Activated B cell treated with CpG ODN at 0.5 μM for 24 hours (primary cell): ENCODE data around the gene DNAJB8. TPM values are rescaled to one million over a fixed set of nuclear protein-coding genes. Genes with fewer than 3 reads are reported as not detected.

Experiments used
- ATAC-seq: fragments of 200-7000 bp; cut with Tn5 transposase; one replicate; pipeline ENCODE4 v1.10.0; 2021; ENCODE audit warnings: low read depth, mild to moderate bottlenecking, moderate library complexity
- CTCF ChIA-PET: fragments of 350-600 bp; sonication (Branson Sonifier 250); formaldehyde crosslinking; loops from one replicate; lab custom pipeline; 2021; ENCODE audit warnings: antibody characterized with exemption; lab: Charles Lee
- POLR2A ChIA-PET: fragments of 350-600 bp; sonication (Branson Sonifier 250); formaldehyde crosslinking; loops from one replicate; lab custom pipeline; 2021; ENCODE audit warnings: antibody characterized with exemption; lab: Charles Lee
- DNase-seq: peaks from one replicate; pipeline ENCODE4 v3.0.0; 2022
- H3K27ac Mint-ChIP-seq: one replicate; pipeline ENCODE4 v1.8.0; 2020; ENCODE audit warnings: mixed read lengths
- H3K27me3 Mint-ChIP-seq: one replicate; pipeline ENCODE4 v1.8.0; 2021; ENCODE audit warnings: mixed read lengths
- H3K36me3 Mint-ChIP-seq: one replicate; pipeline ENCODE4 v1.8.0; 2021; ENCODE audit warnings: low read depth, mixed read lengths
- H3K4me1 Mint-ChIP-seq: one replicate; pipeline ENCODE4 v1.8.0; 2021; ENCODE audit warnings: mixed read lengths
- H3K4me3 Mint-ChIP-seq: one replicate; pipeline ENCODE4 v1.8.0; 2020; ENCODE audit warnings: mild to moderate bottlenecking, mixed read lengths
- H3K9me3 Mint-ChIP-seq: one replicate; pipeline ENCODE4 v1.8.0; 2020; ENCODE audit warnings: mixed read lengths
- CTCF ChIP-seq: fragments of 200-600 bp; IDR thresholded peaks from one replicate; pipeline ENCODE4 v1.8.0; 2022; ENCODE audit warnings: antibody characterized with exemption, mild to moderate bottlenecking
- intact Hi-C: fragments of 100-400 bp; cut with micrococcal nuclease; formaldehyde crosslinking; loops from one replicate; pipeline ENCODE4 v1.15.1; 2024
- total RNA-seq: library from RNA; stranded (reverse); gene quantifications from 2 replicates; pipeline ENCODE4 v1.2.3, GENCODE V29; 2022

DNAJB8 gene
- total RNA-seq, 1 donor from 2014 or later = not detected

- Mint-ChIP-seq H3K27ac (no peak overlapping the region), H3K9me3 (no peaks in the 10 kb centered on the region), H3K36me3 (no peaks in the 10 kb centered on the region), H3K4me1 (no peaks in the 10 kb centered on the region), H3K4me3 (no peak overlapping the region), H3K27me3 (peaks cover 15% of the 10 kb centered on the region)
- DNase-seq (no peak), ATAC-seq (no peak)
- ChIA-PET POLR2A (no interaction called here), CTCF (interaction anchor here (1.1 to 1.7 kb wide), 6 partner anchors 65 to 184 kb away, joined by 3 to 8 read pairs (median 4); no protein-coding TSS in a partner anchor)
- intact Hi-C loops = no loop called here
- no peak for TF ChIP-seq CTCF
Measured at GRCh38 chr3:128425142-128425845, 41.4 kb downstream of the DNAJB8 start.

DNA sequence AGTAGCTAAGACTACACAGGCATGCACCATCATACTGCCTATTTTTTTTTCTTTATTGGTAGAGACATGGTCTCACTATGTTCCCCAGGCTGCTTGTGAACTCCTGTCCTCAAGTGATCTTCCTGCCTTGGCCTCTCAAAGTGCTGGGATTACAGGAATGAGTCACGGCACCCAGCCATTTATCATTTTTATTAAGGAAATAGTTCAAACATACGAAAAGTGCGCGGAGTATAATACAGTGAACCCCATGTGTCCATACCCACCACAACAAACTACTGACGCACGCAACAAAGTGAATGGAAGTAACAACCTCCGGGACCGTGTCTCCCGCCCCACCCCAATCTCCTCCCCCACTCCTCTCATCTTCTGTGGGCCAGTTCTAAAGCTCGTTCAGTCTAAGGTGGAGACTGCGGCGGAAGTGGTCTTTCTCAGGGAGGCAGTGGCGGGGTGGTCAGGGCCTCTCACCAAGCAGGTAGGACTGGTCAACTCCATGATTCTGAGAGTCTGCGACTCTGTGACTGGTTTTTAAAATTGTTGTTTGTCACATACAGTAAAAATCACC lies 42.1 kb downstream of the DNAJB8 start:
- ChIA-PET POLR2A (no interaction called here), CTCF (interaction anchor here (1.1 to 1.3 kb wide), 2 partner anchors 181 to 183 kb away, joined by 3 to 5 read pairs; no protein-coding TSS in a partner anchor)
- intact Hi-C loops = no loop called here
- Mint-ChIP-seq H3K4me3 (no peak overlapping the region), H3K27ac (no peak overlapping the region), H3K4me1 (no peaks in the 10 kb centered on the region), H3K27me3 (peaks cover 11% of the 10 kb centered on the region), H3K9me3 (no peaks in the 10 kb centered on the region), H3K36me3 (no peaks in the 10 kb centered on the region)
- ATAC-seq (no peak), DNase-seq (no peak)
- no peak for TF ChIP-seq CTCF

DNA sequence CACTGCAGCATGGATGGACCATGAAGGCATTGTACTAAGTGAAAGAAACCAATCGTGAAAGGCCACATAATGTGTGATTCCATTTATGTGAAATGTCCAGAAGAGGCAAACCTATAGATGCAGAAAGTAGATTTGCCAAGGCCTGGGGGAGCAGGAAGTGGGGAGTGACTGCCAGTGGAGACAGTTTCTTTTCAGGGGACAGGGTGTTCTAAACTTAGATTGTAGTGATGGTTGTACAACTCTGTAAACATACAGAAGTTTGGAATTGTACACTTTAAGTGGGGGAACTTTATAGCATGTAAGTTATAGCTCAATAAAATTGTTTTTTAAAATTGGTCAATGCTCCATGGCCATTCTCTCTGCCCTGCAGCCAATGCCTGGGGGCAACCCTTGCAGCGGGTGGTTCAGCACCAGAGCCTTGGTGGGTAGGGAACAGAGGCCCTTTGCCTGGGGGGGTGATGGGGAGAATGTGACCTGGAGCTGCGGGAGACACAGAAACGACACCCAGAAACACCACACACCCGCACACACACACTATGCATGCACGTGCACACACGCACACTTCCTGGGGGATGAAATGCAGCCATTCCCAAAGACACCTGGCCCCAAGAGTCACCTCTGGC lies 43.1 kb downstream of the DNAJB8 start:
- no peak for DNase-seq
- no peak overlapping the region for H3K4me3 Mint-ChIP-seq
- no peaks in the 10 kb centered on the region for H3K4me1 Mint-ChIP-seq
- ChIA-PET CTCF (interaction anchor here (1.3 kb wide), 1 partner anchor 184 kb away, joined by 3 read pairs; no protein-coding TSS in a partner anchor), POLR2A (no interaction called here)
- no peak for TF ChIP-seq CTCF
- intact Hi-C loops = no loop called here
- no peak overlapping the region for H3K27ac Mint-ChIP-seq
- H3K9me3 Mint-ChIP-seq = peaks cover 2% of the 10 kb centered on the region
- H3K36me3 Mint-ChIP-seq = no peaks in the 10 kb centered on the region
- no peak for ATAC-seq
- peaks cover 8% of the 10 kb centered on the region for H3K27me3 Mint-ChIP-seq

- intact Hi-C loops = no loop called here
- H3K4me1 Mint-ChIP-seq = no peaks in the 10 kb centered on the region
- peaks cover 4% of the 10 kb centered on the region for H3K27me3 Mint-ChIP-seq
- ATAC-seq (no peak), DNase-seq (no peak)
- no peak for TF ChIP-seq CTCF
- CTCF ChIA-PET = no interaction called here
- no peaks in the 10 kb centered on the region for H3K36me3 Mint-ChIP-seq
- POLR2A ChIA-PET = no interaction called here
- peaks cover 2% of the 10 kb centered on the region for H3K9me3 Mint-ChIP-seq
- H3K27ac Mint-ChIP-seq = no peak overlapping the region
- no peak overlapping the region for H3K4me3 Mint-ChIP-seq
Measured at GRCh38 chr3:128422762-128423524, 43.7 kb downstream of the DNAJB8 start.

DNA sequence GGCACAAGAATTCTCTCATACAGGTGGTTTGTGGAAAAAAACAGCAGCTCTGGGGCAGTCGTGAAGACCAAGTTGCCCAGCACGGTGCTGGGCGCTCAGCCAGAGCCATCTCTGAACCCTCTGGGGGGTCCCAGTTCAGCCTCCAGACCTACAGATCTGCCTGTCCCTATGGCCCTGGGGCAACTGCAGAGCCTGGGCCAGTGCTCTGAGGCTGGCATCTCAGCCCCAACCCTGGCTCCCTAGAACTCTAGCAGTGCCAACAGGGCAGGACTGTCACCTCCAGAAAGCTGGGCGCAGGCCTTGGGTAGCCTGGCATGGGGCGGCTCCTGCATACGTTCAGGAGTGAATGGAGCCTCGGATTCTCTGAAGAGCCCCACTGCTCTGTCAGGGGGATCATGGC lies 44.7 kb downstream of the DNAJB8 start:
- no peak overlapping the region for H3K27ac Mint-ChIP-seq
- H3K4me1 Mint-ChIP-seq = no peaks in the 10 kb centered on the region
- intact Hi-C loops = no loop called here
- ATAC-seq (no peak), DNase-seq (no peak)
- POLR2A ChIA-PET = no interaction called here
- no peak for TF ChIP-seq CTCF
- peaks cover 2% of the 10 kb centered on the region for H3K9me3 Mint-ChIP-seq
- peaks cover under 1% of the 10 kb centered on the region for H3K27me3 Mint-ChIP-seq
- H3K36me3 Mint-ChIP-seq = no peaks in the 10 kb centered on the region
- no peak overlapping the region for H3K4me3 Mint-ChIP-seq
- CTCF ChIA-PET = no interaction called here
